ENCODE measurements around the gene PALS1. TPM values are rescaled to one million over a fixed set of nuclear protein-coding genes. Genes with fewer than 3 reads are reported as not detected.

Gene PALS1
- 16.2 and 18.6 TPM in 2 replicates for total RNA-seq (2012; rRNA removed)

DNA sequence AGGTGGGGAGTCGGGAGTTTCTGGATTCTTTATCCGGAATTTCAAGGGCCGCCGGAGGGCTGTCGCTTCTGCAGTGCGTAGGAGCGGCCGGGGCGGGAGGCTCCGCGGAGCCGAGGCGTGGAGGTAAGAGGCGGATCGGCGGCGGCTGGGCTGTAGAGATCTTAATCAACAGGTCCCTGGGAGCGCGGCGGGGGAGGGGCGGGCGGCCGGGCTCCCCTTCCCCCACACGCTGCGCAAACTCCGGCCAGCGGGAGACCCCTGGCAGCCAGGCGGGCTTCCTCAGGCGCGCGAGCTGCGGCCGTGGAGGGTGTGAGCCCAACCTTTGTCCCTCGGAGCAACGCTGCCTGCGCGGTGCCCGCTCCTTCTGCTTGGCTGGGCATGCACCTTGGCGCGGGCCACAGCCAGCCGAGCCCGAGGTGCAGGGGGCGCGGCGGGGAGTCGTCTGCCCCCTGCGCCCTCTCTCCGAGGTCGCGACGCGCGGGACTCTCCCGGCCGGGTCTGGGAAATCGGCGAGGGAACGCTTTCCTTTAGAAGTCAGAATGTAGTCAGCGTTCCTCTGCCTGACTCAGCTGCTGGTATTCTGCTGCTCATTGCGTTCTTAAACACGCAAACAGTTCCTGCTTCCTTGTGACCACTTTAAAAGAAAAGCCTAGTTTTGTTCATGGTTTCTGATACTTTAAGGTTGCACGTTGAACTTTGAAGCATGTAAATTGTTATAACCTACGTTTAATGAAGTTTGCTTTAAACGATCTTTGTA is at the start of gene PALS1:
Gene PALS1 (plus strand): TSS at position 25 of the 757 bp plus-strand sequence. CDS start 37,736 bp downstream, outside the sequence.
- Histone ChIP-seq H3K36me3 (ENCODE audit: insufficient read depth, low read length) (no peaks in the 10 kb centered on the region), H3K4me3 (ENCODE audit: low read length) (peak within 1 kb of the TSS; percentile 92), H3K4me2 (ENCODE audit: low read length) (peak within 1 kb of the TSS; percentile 82)

DNA sequence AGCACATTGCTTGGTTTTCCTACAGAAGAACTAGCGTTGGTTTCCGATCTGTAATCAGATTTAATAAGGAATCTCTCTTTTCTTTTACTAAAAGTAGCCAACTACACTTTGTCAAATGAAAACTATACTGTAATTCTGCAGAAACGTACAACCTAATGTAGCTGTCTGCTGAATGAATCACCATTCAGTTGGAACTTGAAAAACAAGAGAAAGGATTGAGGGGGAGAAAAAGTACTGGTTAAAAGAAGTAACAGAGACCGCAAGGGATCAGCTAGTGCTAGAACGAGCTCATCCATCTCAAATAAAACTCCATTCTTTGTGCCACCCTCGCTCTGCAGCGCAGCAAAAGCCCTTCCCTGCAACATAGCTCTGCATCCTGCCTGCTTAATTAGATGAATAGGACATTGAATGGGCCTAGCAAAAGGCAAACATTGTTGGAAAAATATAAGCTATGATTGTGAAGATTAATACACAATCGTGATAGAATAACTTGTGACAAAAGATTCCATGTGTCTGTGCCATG is 49.4 kb upstream of the PALS1 start:
- Histone ChIP-seq H3K27me3 (ENCODE audit: control insufficient read depth, insufficient read depth, low read length) (no peaks in the 10 kb centered on the region), H3K4me2 (ENCODE audit: low read length) (no peak overlapping the region), H3K9ac (ENCODE audit: low read depth, low read length) (no peak overlapping the region), H3K4me1 (ENCODE audit: control insufficient read depth, insufficient read depth, low read length) (peaks cover 19% of the 10 kb centered on the region), H3K36me3 (ENCODE audit: insufficient read depth, low read length) (no peaks in the 10 kb centered on the region), H3K4me3 (ENCODE audit: low read length) (no peak overlapping the region), H3K9me3 (replicated peaks; ENCODE audit: low read length) (no peaks in the 10 kb centered on the region)

More for the DNA sequence above, at the start of gene PALS1:
- Histone ChIP-seq H3K4me1 (ENCODE audit: control insufficient read depth, insufficient read depth, low read length) (peaks cover 8% of the 10 kb centered on the region), H3K9me3 (replicated peaks; ENCODE audit: low read length) (no peaks in the 10 kb centered on the region), H3K27me3 (ENCODE audit: control insufficient read depth, insufficient read depth, low read length) (no peaks in the 10 kb centered on the region), H3K9ac (ENCODE audit: low read depth, low read length) (peak within 1 kb of the TSS; percentile 95)

DNA sequence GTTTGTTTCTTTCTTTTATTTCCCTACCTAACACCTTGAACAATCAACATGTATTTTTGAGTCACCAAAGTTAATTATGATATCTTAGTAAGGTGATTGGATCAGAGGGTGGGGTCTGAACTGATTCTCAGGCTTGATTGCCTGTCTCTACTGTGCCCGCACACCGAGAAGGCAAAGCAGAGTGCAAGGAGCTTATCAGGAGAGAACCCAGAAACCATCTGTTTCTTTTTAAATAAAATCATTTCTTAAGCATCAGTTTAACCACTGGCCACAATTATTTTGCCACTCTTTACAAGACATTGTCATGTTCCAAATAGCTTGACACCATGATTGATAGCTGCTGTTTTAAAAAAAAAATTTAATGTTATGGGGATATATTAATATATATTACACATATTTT is 48.9 kb upstream of the PALS1 start:
- Histone ChIP-seq H3K4me3 (ENCODE audit: low read length) (no peak overlapping the region), H3K27me3 (ENCODE audit: control insufficient read depth, insufficient read depth, low read length) (no peaks in the 10 kb centered on the region), H3K4me2 (ENCODE audit: low read length) (no peak overlapping the region), H3K4me1 (ENCODE audit: control insufficient read depth, insufficient read depth, low read length) (peaks cover 14% of the 10 kb centered on the region), H3K36me3 (ENCODE audit: insufficient read depth, low read length) (no peaks in the 10 kb centered on the region), H3K9ac (ENCODE audit: low read depth, low read length) (no peak overlapping the region), H3K9me3 (replicated peaks; ENCODE audit: low read length) (no peaks in the 10 kb centered on the region)

DNA sequence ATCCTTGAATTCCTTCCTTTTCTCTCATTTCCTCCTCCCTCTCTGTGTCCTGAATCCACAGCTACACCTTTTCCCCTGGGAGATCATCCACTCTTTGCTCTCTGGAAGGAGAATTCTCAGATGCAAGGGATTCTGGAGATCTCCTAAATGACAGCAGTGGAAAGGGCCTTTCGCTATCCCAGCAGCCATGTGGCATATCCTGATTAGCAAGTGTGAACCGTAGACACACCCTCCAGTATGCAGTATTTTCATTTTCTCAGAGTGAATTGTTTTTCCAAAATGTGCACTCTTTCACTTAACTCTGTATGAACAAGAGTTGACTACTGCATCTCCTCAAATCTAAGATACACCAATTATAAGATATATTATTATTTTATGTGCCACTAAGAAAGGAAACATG is 46.0 kb upstream of the PALS1 start:
- Histone ChIP-seq H3K9me3 (replicated peaks; ENCODE audit: low read length) (no peaks in the 10 kb centered on the region), H3K4me2 (ENCODE audit: low read length) (no peak overlapping the region)

DNA sequence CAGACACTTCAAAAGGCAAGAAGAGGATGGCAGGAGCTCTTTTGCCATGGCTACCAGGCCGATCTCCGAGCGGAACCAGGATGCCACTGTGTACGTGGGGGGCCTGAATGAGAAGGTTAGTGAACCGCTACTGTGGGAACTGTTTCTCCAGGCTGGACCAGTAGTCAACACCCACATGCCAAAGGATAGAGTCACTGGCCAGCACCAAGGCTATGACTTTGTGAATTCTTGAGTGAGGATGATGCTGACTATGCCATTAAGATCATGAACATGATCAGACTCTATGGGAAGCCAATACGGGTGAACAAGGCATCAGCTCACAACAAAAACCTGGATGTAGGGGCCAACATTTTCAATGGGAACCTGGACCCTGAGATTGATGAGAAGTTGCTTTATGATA is 42.2 kb upstream of the PALS1 start:
- H3K27me3 ChIP-seq (ENCODE audit: control insufficient read depth, insufficient read depth, low read length), result no peaks in the 10 kb centered on the region
- no peaks in the 10 kb centered on the region for H3K36me3 ChIP-seq (ENCODE audit: insufficient read depth, low read length)
- no peak overlapping the region for H3K4me2 ChIP-seq (ENCODE audit: low read length)
- no peak overlapping the region for H3K4me3 ChIP-seq (ENCODE audit: low read length)
- H3K9me3 ChIP-seq (replicated peaks; ENCODE audit: low read length), result no peaks in the 10 kb centered on the region
- no peak overlapping the region for H3K9ac ChIP-seq (ENCODE audit: low read depth, low read length)
- no peaks in the 10 kb centered on the region for H3K4me1 ChIP-seq (ENCODE audit: control insufficient read depth, insufficient read depth, low read length)

More for the DNA sequence above, 46.0 kb upstream of the PALS1 start:
- Histone ChIP-seq H3K4me1 (ENCODE audit: control insufficient read depth, insufficient read depth, low read length) (peaks cover 5% of the 10 kb centered on the region), H3K4me3 (ENCODE audit: low read length) (no peak overlapping the region), H3K9ac (ENCODE audit: low read depth, low read length) (no peak overlapping the region), H3K27me3 (ENCODE audit: control insufficient read depth, insufficient read depth, low read length) (no peaks in the 10 kb centered on the region), H3K36me3 (ENCODE audit: insufficient read depth, low read length) (no peaks in the 10 kb centered on the region)

DNA sequence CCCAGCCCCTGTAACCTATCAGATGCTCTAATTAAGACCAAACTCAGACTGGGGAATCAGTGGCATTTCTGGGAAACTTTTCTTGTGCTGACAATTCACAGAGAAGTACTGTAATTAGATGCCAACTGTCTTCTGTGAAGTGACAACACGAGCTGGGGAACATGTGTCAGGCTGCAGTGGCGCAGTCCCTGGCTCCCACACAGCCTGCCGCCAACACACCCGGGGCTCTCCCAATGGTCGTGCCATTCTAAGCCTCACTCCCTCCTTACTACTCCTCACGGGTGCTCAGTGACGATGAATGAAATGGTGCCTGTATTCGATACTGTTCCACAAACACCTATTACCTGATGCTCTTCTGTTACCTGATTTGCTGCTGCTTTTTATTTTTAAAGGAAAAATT is 33.4 kb upstream of the PALS1 start:
- H3K9me3 ChIP-seq (replicated peaks; ENCODE audit: low read length), result no peaks in the 10 kb centered on the region
- no peak overlapping the region for H3K4me2 ChIP-seq (ENCODE audit: low read length)
- H3K4me3 ChIP-seq (ENCODE audit: low read length), result no peak overlapping the region
- no peak overlapping the region for H3K9ac ChIP-seq (ENCODE audit: low read depth, low read length)
- H3K27me3 ChIP-seq (ENCODE audit: control insufficient read depth, insufficient read depth, low read length), result no peaks in the 10 kb centered on the region
- no peaks in the 10 kb centered on the region for H3K36me3 ChIP-seq (ENCODE audit: insufficient read depth, low read length)
- no peaks in the 10 kb centered on the region for H3K4me1 ChIP-seq (ENCODE audit: control insufficient read depth, insufficient read depth, low read length)

DNA sequence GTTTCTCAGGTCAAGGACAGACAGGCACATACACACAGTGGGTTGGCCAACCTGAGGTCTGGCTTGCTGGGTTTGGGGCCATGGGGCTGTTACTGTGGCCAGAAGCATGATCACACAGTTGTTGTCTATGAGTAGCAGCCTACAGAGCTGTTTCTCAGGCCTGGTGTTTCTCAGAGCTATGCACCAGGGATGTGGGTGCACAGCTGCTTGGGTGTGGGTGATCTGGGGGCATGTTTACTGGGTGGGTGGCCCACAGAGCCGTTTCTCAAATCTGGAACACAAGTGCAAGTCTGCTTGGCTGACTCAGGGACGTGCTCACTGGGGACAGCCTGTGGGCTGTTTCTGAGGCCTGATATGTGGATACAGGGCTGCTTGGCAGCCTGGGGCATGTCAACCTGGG is 23.1 kb upstream of the PALS1 start:
- Histone ChIP-seq H3K4me2 (ENCODE audit: low read length) (no peak overlapping the region), H3K4me1 (ENCODE audit: control insufficient read depth, insufficient read depth, low read length) (peaks cover 20% of the 10 kb centered on the region), H3K27me3 (ENCODE audit: control insufficient read depth, insufficient read depth, low read length) (no peaks in the 10 kb centered on the region), H3K9me3 (replicated peaks; ENCODE audit: low read length) (no peaks in the 10 kb centered on the region), H3K4me3 (ENCODE audit: low read length) (no peak overlapping the region), H3K36me3 (ENCODE audit: insufficient read depth, low read length) (no peaks in the 10 kb centered on the region), H3K9ac (ENCODE audit: low read depth, low read length) (no peak overlapping the region)

DNA sequence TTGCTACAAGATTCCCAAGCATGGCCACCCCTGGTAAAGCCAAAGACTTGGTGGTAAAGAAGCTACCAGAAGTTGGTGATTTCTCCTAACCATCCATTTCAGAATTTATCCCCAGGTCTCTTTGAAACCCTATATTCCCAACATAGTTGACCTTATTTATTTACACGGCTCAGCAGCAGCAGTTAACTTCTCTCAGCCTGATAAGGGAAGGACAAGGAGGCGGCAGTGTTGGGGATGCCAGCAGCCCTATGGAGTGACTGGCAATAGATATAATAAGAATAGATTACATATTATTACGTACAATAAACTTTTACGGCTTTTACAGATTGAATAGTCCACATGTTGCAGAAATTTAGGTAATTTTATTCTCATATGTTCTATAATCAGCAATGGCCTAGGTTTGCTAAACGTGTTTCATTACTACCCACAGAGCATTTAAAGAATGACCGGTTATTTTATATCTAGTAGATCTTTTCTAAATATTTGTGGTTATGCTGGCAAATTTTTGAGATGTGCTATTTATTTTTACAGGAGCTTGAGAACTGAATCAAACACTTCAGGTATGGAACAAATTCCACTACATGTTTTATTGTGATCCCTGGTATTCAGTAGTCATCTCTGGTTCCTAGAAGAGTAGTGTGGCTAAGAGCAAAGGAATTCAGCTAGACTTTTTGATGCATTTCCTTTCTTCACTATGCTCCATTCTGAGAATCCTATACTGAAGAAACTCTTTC is 19.8 kb upstream of the PALS1 start:
- H3K27me3 ChIP-seq (ENCODE audit: control insufficient read depth, insufficient read depth, low read length), result no peaks in the 10 kb centered on the region
- peak overlapping the region; percentile 69 for H3K4me2 ChIP-seq (ENCODE audit: low read length)
- peak overlapping the region; percentile 41 for H3K9ac ChIP-seq (ENCODE audit: low read depth, low read length)
- no peaks in the 10 kb centered on the region for H3K9me3 ChIP-seq (replicated peaks; ENCODE audit: low read length)
- peak overlapping the region; percentile 36 for H3K4me3 ChIP-seq (ENCODE audit: low read length)
- peaks cover 20% of the 10 kb centered on the region for H3K4me1 ChIP-seq (ENCODE audit: control insufficient read depth, insufficient read depth, low read length)
- no peaks in the 10 kb centered on the region for H3K36me3 ChIP-seq (ENCODE audit: insufficient read depth, low read length)

DNA sequence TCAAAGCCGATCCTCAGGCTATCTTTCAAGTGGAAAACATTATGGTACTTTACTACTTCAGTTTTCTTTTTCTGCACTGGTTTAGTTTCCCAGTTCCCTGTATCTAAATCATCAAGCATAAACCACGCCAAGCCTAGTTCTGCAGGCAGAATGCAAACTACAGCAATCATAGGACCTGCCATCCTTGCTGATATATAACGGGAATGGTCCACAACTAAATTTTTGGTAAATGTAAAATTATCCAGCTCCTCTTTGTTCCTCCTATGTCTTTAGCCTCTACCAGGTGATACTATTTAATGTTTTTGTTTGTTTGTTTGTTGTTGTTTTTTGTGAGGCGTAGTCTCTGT is 19.3 kb upstream of the PALS1 start:
- no peaks in the 10 kb centered on the region for H3K9me3 ChIP-seq (replicated peaks; ENCODE audit: low read length)
- no peaks in the 10 kb centered on the region for H3K36me3 ChIP-seq (ENCODE audit: insufficient read depth, low read length)
- peak overlapping the region; percentile 41 for H3K9ac ChIP-seq (ENCODE audit: low read depth, low read length)
- H3K27me3 ChIP-seq (ENCODE audit: control insufficient read depth, insufficient read depth, low read length), result no peaks in the 10 kb centered on the region
- H3K4me1 ChIP-seq (ENCODE audit: control insufficient read depth, insufficient read depth, low read length), result peaks cover 20% of the 10 kb centered on the region
- H3K4me3 ChIP-seq (ENCODE audit: low read length), result peak overlapping the region; percentile 36
- H3K4me2 ChIP-seq (ENCODE audit: low read length), result peak overlapping the region; percentile 69

DNA sequence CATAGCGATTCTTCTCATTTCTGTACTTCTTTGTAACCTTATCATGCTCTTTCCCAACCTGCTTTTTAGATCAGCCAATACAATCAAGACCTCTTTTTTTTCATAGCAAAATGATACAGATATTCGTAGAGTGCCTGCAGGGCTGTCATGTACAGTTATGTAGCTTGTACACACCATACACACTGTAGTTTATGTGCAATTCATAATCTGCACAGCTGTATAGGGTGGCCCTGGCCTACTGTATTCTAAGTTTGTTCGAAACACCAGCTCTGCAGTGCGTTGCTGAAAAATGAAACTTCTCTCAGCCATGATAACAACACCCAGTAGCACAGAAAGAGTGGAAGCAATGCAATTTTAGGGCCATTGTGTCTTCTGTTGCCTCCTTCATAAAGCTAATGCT is 15.7 kb upstream of the PALS1 start:
- Histone ChIP-seq H3K9me3 (replicated peaks; ENCODE audit: low read length) (no peaks in the 10 kb centered on the region), H3K4me3 (ENCODE audit: low read length) (no peak overlapping the region), H3K9ac (ENCODE audit: low read depth, low read length) (no peak overlapping the region), H3K36me3 (ENCODE audit: insufficient read depth, low read length) (no peaks in the 10 kb centered on the region), H3K4me2 (ENCODE audit: low read length) (no peak overlapping the region), H3K27me3 (ENCODE audit: control insufficient read depth, insufficient read depth, low read length) (no peaks in the 10 kb centered on the region), H3K4me1 (ENCODE audit: control insufficient read depth, insufficient read depth, low read length) (peaks cover 20% of the 10 kb centered on the region)

DNA sequence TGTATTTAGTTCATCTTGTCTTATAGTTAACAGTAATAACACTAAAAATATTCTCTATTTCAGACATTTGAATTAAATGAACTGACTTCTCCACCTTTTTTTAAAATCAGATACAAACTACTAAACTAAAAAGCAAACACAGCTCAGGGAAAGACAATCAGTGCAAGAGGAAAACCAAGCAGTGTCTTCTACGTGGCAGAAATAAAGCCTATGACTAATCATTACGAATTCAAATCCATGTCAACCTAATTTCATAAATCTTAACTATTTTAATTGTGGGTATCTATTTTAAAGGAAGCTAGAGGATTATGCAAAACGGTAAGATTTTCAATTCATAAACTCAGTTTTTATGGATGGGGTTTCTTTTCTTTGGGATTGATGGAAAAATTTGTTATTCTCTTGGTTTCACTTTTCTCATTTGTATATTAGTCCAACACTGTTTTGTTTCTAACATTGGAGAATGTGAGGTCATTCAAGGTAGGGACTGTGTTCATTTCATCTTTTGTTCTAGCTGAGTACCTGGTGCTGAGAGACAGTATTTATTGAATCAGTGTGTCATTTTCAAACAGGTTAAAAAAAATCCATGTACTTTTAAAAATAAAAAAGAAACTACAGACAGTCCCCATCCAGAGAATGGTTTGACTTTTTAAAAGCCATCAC is 12.8 kb upstream of the PALS1 start:
- Histone ChIP-seq H3K9me3 (replicated peaks; ENCODE audit: low read length) (no peaks in the 10 kb centered on the region), H3K9ac (ENCODE audit: low read depth, low read length) (peak overlapping the region; percentile 60), H3K4me2 (ENCODE audit: low read length) (peak overlapping the region; percentile 72), H3K4me3 (ENCODE audit: low read length) (peak overlapping the region; percentile 57), H3K27me3 (ENCODE audit: control insufficient read depth, insufficient read depth, low read length) (no peaks in the 10 kb centered on the region), H3K36me3 (ENCODE audit: insufficient read depth, low read length) (no peaks in the 10 kb centered on the region), H3K4me1 (ENCODE audit: control insufficient read depth, insufficient read depth, low read length) (no peaks in the 10 kb centered on the region)
